GM10847 (cell line): ENCODE data around the gene LIPC.

Source experiments
- POLR2A ChIP-seq: IDR thresholded peaks from 2 replicates; pipeline ENCODE4 v1.6.1; 2011; ENCODE audit not compliant: insufficient read length; ENCODE audit errors: extremely low read depth

The LIPC gene

DNA sequence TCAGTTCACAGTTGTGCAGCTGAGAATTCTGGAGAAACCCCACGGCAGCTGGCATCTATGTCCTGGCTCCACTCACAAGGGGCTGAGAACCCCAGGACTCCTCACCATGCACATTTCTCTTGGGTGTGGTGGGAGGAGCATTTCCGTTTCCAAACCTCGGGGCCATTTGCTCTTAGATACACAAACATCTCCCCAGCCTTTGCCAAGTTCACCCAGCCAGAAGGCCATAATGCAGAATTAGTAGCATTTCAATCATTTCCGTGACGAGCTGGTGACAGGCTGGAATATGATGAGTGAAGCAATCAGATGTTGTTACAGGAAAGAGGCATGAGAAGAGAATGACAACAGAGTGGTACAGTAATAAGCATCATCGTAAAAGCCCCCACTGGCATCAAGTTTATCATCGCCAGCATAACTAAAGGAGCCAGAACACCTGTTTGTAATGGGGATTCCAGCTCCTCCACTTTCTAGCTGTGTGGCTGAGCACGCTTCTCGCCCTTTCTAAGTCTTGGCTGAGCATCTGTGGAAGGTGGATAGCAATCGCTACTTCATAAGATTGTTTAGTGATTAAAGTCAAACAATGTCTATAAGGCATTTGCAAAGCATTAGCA, 82.0 kb downstream of the LIPC start:
- TF ChIP-seq POLR2A, result no peak

DNA sequence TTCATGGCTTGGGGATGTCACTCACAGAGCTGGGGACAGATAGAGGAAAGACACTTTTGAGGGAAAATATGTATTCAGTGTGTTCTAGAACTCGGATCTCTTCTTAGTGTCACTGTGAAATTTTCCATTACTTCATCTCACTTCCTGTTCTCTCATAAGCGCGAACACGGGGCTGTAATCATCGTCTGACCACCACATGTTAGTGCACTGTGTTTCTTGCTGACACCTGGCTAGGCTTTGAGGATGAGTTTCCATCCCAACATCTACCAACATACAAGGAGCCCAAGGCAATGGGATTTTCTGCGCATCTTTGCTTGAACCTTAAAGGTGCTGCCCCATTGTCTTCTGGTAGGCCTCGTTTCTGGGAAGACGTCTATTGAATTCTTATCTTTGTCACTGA, 84.0 kb downstream of the LIPC start:
- no peak for TF ChIP-seq POLR2A

DNA sequence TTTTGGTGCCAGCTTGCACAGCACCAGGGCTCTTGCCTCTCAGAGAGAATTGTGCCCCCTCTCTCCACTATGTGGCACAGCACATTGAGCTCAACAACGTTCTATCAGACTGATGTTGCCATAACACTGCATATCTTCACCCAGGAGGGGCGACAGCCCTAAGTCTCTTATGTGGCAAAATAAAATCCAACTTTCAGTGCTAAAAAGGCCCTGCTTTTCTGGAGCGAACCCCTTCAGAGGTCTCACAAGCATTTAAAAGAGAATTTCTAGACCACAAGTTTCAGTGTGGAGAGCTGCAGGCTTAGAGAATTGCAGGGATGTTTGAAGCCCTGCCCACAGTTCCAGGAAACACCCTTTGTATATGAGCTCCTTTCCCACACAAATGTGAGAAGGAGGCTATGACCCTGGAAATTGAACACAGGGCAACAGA, 85.5 kb downstream of the LIPC start:
- TF ChIP-seq POLR2A, result no peak

- TF ChIP-seq POLR2A, result no peak
These were observed 86.1 kb downstream of the LIPC start for GRCh38 chr15:58517682-58518525.

GRCh38 chr15:58518626-58519025, 86.8 kb downstream of the LIPC start:
- no peak for TF ChIP-seq POLR2A

DNA sequence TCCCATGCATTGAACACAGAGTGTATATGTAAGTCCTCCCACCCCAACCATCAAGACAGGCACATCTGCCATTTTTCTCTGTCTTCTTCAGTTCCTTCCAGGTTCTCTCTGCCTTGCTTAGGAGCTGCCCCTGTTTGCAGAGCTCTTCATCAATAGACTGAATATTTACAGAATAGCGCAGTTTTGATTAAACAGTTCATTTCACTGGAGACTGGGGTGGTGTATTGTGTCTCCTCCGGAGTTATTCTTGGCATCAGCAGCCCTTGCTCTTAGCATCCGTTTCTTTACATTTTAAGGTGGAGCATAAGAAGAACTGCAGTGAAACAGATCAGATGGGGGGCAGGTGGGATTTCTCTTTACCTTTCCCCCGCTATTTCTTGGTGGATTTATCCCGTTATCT, 87.7 kb downstream of the LIPC start:
- TF ChIP-seq POLR2A, result no peak

- TF ChIP-seq POLR2A, result no peak
These were observed 88.7 kb downstream of the LIPC start for GRCh38 chr15:58520464-58520863.

DNA sequence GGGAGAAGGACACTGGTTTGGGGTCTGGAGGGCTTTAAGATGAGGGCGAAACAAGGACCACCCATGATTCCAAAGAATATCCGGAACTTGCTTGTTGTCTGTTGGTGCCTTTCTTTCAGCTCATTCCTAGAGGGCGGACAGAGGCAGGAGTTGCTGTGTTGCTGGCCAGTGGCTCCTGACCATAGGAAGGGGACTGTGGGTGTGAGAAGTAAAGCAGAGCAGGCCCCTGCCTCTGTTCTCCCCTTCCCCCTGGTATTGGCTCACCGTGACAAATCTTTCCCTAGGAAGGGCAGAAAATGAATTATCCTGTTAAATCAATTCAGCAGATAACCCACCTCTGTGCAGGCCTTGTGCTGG, 89.1 kb downstream of the LIPC start:
- no peak for TF ChIP-seq POLR2A

- no peak for TF ChIP-seq POLR2A
These were observed 89.7 kb downstream of the LIPC start for GRCh38 chr15:58521293-58521991.

- TF ChIP-seq POLR2A, result no peak
These were observed 90.6 kb downstream of the LIPC start for GRCh38 chr15:58522391-58522790.

GRCh38 chr15:58522865-58523264, 91.1 kb downstream of the LIPC start:
- no peak for TF ChIP-seq POLR2A

- no peak for TF ChIP-seq POLR2A
These were observed 91.8 kb downstream of the LIPC start for GRCh38 chr15:58523634-58524033.

GRCh38 chr15:58524247-58524646, 92.5 kb downstream of the LIPC start:
- no peak for TF ChIP-seq POLR2A

DNA sequence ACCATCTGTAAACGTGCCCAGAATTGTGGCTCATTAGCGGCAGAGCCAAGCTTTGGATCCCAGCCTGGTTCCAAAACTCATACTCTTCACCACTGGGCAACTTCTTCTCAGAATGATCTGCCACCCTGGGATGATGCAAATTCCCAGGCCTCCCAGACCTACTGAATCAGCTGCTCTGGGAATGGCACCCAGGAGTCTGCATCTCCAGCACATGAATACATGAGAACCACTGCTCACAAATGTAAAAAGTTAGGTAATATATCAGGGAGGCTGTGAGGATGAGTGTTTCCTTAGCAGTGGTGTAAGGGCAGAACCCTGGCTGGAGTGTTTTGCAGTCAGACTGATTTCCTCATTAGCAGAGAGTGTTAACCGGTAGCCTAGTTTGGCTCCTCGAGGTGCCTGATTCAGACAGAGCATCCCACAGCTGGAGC, 94.2 kb downstream of the LIPC start:
- no peak for TF ChIP-seq POLR2A

DNA sequence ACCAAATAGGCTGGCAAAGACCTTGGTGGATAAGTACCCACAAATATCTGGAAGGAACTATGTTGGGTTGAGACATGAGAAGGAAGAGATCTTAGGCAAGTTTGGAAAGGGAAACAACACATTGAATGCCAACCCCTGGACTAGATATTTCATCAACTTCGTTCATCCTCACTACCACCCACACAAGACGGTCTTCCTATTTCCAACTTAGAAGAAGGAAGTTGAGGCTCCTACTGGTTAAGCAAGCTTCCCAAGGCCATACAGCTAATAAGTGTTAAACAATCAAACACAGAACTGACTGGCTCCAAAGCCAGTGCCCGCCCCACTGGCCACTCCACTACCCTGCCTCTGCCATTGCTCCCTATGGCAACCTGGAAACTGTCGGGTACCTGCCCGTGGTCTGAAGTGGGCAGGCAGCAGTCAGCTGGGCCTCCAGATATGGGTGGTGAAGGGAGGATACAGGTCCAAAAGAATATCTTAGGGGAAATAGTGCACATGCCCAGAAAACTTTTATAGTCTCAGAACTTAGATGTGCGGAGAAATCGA, 94.9 kb downstream of the LIPC start:
- TF ChIP-seq POLR2A, result no peak
